Astrocyte (in vitro differentiated cells and primary cell): ENCODE data around the gene ZBTB22. TPM values are rescaled to one million over a fixed set of nuclear protein-coding genes. Genes with fewer than 3 reads are reported as not detected.

Experiments used
- DNase-seq: peaks from one replicate; pipeline ENCODE4 v3.0.0-alpha.2; 2010; ENCODE audit warnings: low read depth
- FAIRE-seq: peaks from 2 replicates; lab custom pipeline; 2011; peaks lifted over from hg19 to GRCh38; lab: Jason Lieb, UNC
- H2AFZ ChIP-seq: 2 replicates; pipeline ENCODE4 v1.6.0; 2012; ENCODE audit warnings: low read depth, low read length, inconsistent platforms
- H3K27ac ChIP-seq: 2 replicates; pipeline ENCODE4 v1.5.1; 2011; ENCODE audit warnings: low read depth, low read length, inconsistent platforms
- H3K27me3 ChIP-seq: 2 replicates; pipeline ENCODE4 v1.6.0; 2011; ENCODE audit warnings: low read length, inconsistent platforms; ENCODE audit not compliant: insufficient read depth
- H3K36me3 ChIP-seq: 2 replicates; pipeline ENCODE4 v1.5.1; 2011; ENCODE audit warnings: low read length, inconsistent platforms; ENCODE audit not compliant: insufficient read depth
- H3K4me1 ChIP-seq: 2 replicates; pipeline ENCODE4 v1.5.1; 2011; ENCODE audit warnings: low read length, inconsistent platforms; ENCODE audit not compliant: insufficient read depth
- H3K4me2 ChIP-seq: 2 replicates; pipeline ENCODE4 v1.6.0; 2012; ENCODE audit warnings: low read length, inconsistent platforms
- H3K4me3 ChIP-seq: 2 replicates; pipeline ENCODE4 v1.5.1; 2011; ENCODE audit warnings: low read depth, mild to moderate bottlenecking, low read length, inconsistent platforms; ENCODE audit not compliant: insufficient read depth
- H3K79me2 ChIP-seq: 2 replicates; pipeline ENCODE4 v1.6.0; 2012; ENCODE audit warnings: mild to moderate bottlenecking, low read length, inconsistent platforms; ENCODE audit not compliant: insufficient read depth
- H3K9ac ChIP-seq: 2 replicates; pipeline ENCODE4 v1.6.0; 2012; ENCODE audit warnings: mild to moderate bottlenecking, low read length, inconsistent platforms
- H3K9me3 ChIP-seq: 2 replicates; pipeline ENCODE4 v1.5.1; 2012; ENCODE audit warnings: low read depth, mild to moderate bottlenecking, low read length, inconsistent platforms; ENCODE audit not compliant: insufficient read depth
- H4K20me1 ChIP-seq: 2 replicates; pipeline ENCODE4 v1.6.0; 2012; ENCODE audit warnings: low read length, inconsistent platforms; ENCODE audit not compliant: insufficient read depth
- H3K27ac Mint-ChIP-seq: one replicate; pipeline ENCODE4 v1.8.0; 2021; ENCODE audit warnings: mild to moderate bottlenecking, mixed read lengths; ENCODE audit not compliant: unreplicated experiment
- H3K27me3 Mint-ChIP-seq: one replicate; pipeline ENCODE4 v1.8.0; 2021; ENCODE audit warnings: low read depth, mixed read lengths; ENCODE audit not compliant: unreplicated experiment
- H3K36me3 Mint-ChIP-seq: one replicate; pipeline ENCODE4 v1.8.0; 2021; ENCODE audit warnings: low read depth, mixed read lengths; ENCODE audit not compliant: unreplicated experiment
- H3K4me1 Mint-ChIP-seq: one replicate; pipeline ENCODE4 v1.8.0; 2021; ENCODE audit warnings: low read depth, mixed read lengths; ENCODE audit not compliant: unreplicated experiment
- H3K4me3 Mint-ChIP-seq: one replicate; pipeline ENCODE4 v1.8.0; 2021; ENCODE audit warnings: mild to moderate bottlenecking, moderate library complexity, mixed read lengths; ENCODE audit not compliant: unreplicated experiment
- H3K9me3 Mint-ChIP-seq: one replicate; pipeline ENCODE4 v1.8.0; 2021; ENCODE audit warnings: mild to moderate bottlenecking, mixed read lengths; ENCODE audit not compliant: unreplicated experiment
- CTCF ChIP-seq: IDR thresholded peaks from 2 replicates; pipeline ENCODE4 v1.5.1; 2011; ENCODE audit warnings: low read depth, mild to moderate bottlenecking, inconsistent platforms, low read length, moderate library complexity; ENCODE audit not compliant: insufficient read depth
- EZH2 ChIP-seq: IDR thresholded peaks from 2 replicates; pipeline ENCODE4 v1.6.1; 2012; ENCODE audit warnings: mild to moderate bottlenecking, low read length, inconsistent platforms; ENCODE audit not compliant: insufficient read depth
- total RNA-seq: library from RNA; stranded (reverse); gene quantifications from 2 replicates; pipeline ENCODE4 v1.2.1, GENCODE V29; 2021

ZBTB22 gene
- total RNA-seq, 1 donor from 2014 or later: 13.1 TPM

- Histone ChIP-seq H3K4me2 (peak overlapping the region; percentile 83), H2AFZ (no peak overlapping the region), H4K20me1 (peaks cover 14% of the 10 kb centered on the region), H3K27ac (peak overlapping the region; percentile 72), H3K4me1 (peaks cover 59% of the 10 kb centered on the region), H3K79me2 (peaks cover 62% of the 10 kb centered on the region), H3K9me3 (no peaks in the 10 kb centered on the region), H3K36me3 (peaks cover 27% of the 10 kb centered on the region), H3K9ac (peak overlapping the region; percentile 73), H3K4me3 (peak overlapping the region; percentile 67), H3K27me3 (no peaks in the 10 kb centered on the region)
- peaks cover 29% of the 10 kb centered on the region for H3K4me1 Mint-ChIP-seq
- DNase-seq (no peak), FAIRE-seq (no peak)
- H3K9me3 Mint-ChIP-seq: no peaks in the 10 kb centered on the region
- peaks cover 10% of the 10 kb centered on the region for H3K36me3 Mint-ChIP-seq
- no peak for TF ChIP-seq CTCF
- no peak for TF ChIP-seq EZH2
- H3K27me3 Mint-ChIP-seq: no peaks in the 10 kb centered on the region
- peak overlapping the region; percentile 99 for H3K27ac Mint-ChIP-seq
- peak overlapping the region; percentile 95 for H3K4me3 Mint-ChIP-seq
Observed at GRCh38 chr6:33318426-33319073, 1.0 kb upstream of the ZBTB22 start.

GRCh38 chr6:33317419-33317668 is 200 bp downstream of the ZBTB22 start:
- H3K4me3 Mint-ChIP-seq: peak overlapping the region; percentile 81
- no peaks in the 10 kb centered on the region for H3K9me3 Mint-ChIP-seq
- FAIRE-seq (no peak), DNase-seq (no peak)
- peaks cover 29% of the 10 kb centered on the region for H3K4me1 Mint-ChIP-seq
- H3K36me3 ChIP-seq: peaks cover 27% of the 10 kb centered on the region
- no peaks in the 10 kb centered on the region for H3K9me3 ChIP-seq
- no peaks in the 10 kb centered on the region for H3K27me3 ChIP-seq
- H3K36me3 Mint-ChIP-seq: peaks cover 10% of the 10 kb centered on the region
- H3K27ac Mint-ChIP-seq: no peak overlapping the region
- no peak overlapping the region for H3K27ac ChIP-seq
- peak overlapping the region; percentile 44 for H3K4me3 ChIP-seq
- no peak for TF ChIP-seq EZH2
- TF ChIP-seq CTCF: no peak
- H3K27me3 Mint-ChIP-seq: no peaks in the 10 kb centered on the region
- H3K79me2 ChIP-seq: peaks cover 69% of the 10 kb centered on the region
- no peak overlapping the region for H2AFZ ChIP-seq
- H4K20me1 ChIP-seq: peaks cover 21% of the 10 kb centered on the region
- no peak overlapping the region for H3K9ac ChIP-seq
- H3K4me1 ChIP-seq: peaks cover 63% of the 10 kb centered on the region
- H3K4me2 ChIP-seq: peak overlapping the region; percentile 70
